ENCODE measurements around the gene ALDOA.

DNA sequence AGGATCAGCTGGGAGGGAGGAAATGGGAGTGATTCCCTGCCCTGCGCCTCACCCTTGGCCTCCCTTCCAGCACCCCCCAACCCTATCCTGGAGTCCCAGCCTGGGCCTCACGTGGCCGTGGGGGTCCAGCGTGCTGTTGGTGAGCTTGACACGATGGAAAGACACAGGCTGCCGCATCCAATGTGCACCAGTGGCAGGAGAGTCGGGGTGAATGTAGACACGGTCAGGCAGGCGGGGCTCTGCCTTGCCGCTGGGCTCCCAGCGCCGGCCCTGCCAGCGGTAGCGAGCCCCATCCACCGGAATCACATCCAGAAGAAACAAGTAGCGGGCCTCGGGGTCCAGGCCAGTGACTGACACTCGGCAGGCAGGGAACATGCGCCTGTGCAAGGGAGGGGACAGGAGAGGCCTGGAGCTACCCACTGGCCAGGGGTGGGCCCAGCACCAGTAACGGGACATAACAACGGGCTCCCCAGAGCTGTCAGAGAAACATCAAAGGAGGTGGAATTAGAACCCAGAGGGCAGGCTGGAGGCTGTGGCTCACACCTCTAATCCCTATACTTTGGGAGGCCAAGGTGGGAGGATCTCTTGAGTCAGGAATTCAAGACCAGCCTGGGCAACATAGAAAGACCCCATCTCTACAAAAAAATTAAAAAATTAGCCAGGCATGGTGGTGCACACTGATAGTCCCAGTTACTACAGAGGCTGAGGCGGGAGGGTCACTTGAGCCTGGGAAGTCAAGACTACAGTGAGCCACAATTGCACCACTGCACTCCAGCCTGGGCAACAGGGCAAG, 23.5 kb downstream of the ALDOA start:
- TF ChIP-seq, protein P1, sequence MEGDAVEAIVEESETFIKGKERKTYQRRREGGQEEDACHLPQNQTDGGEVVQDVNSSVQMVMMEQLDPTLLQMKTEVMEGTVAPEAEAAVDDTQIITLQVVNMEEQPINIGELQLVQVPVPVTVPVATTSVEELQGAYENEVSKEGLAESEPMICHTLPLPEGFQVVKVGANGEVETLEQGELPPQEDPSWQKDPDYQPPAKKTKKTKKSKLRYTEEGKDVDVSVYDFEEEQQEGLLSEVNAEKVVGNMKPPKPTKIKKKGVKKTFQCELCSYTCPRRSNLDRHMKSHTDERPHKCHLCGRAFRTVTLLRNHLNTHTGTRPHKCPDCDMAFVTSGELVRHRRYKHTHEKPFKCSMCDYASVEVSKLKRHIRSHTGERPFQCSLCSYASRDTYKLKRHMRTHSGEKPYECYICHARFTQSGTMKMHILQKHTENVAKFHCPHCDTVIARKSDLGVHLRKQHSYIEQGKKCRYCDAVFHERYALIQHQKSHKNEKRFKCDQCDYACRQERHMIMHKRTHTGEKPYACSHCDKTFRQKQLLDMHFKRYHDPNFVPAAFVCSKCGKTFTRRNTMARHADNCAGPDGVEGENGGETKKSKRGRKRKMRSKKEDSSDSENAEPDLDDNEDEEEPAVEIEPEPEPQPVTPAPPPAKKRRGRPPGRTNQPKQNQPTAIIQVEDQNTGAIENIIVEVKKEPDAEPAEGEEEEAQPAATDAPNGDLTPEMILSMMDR (IDR thresholded peaks at IDR 0.05) = no peak
- no peak for TF ChIP-seq POLR2A (IDR thresholded peaks at IDR 0.05)
